HuH-7.5 (cell line): ENCODE measurements around the gene TEAD1.

Experiments used
- DNase-seq: peaks from one replicate; pipeline ENCODE4 v3.0.0; 2011; ENCODE audit warnings: low spot score

Gene TEAD1

DNA sequence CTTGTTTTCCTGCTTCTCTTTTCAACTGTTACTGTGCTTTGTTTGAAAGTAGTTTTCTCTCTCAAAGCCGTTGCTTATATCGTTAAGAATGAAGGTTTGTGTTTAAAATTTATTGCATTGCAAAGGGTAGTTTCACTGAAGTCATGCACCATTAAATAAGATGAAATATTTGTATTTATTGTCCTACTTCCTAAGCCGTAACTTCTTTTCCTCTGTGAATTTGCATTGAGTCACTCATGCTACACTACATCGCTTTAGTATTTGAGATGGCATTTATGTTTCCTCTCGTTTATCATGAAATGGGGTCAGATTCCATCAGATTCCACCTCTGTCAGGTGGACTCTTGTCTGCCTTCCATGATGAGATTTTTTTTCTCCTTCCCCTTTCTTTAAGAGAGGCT, 269.1 kb downstream of the TEAD1 start:
- no peak for DNase-seq

GRCh38 chr11:12944889-12945288, 270.7 kb downstream of the TEAD1 start:
- no peak for DNase-seq

- no peak for DNase-seq
Measured at GRCh38 chr11:12949453-12949852, 275.2 kb downstream of the TEAD1 start.

GRCh38 chr11:12950670-12951069, 276.4 kb downstream of the TEAD1 start:
- DNase-seq, result no peak

DNA sequence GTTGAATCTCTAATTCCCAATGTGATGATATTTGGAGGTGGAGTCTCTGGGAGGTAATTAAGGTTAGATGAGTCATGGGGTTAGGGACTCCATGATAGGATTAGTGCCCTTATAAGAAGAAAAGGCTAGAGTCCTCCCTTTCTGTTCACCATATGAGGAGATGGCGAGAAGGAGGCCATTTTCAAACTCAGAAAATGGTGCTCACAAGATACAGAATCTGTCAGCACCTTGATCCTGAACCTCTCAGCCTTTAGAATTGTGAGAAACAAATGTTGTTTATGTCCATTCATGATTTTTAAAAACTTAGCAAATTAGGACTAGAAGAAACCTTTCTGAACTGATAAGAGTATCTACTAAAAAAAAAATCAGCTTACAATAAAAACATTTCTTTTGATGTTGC, 277.2 kb downstream of the TEAD1 start:
- no peak for DNase-seq

DNA sequence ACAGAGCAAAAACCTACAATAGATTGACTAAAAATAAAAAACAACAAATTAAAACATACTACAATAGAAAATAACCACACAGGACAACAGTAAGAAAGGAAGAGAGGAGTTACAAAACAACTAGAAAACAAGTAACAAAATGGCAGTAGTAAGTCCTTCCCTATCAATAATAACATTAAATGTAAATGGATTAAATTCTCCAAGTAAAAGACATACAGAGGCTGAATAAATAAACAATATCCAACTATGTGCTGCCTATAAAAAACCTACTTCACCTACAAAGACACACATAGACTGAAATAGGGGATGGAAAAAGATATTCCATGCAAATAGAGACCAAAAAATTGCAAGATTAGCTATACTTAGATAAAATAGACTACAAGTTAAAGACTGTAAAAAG, 277.9 kb downstream of the TEAD1 start:
- DNase-seq, result no peak

DNA sequence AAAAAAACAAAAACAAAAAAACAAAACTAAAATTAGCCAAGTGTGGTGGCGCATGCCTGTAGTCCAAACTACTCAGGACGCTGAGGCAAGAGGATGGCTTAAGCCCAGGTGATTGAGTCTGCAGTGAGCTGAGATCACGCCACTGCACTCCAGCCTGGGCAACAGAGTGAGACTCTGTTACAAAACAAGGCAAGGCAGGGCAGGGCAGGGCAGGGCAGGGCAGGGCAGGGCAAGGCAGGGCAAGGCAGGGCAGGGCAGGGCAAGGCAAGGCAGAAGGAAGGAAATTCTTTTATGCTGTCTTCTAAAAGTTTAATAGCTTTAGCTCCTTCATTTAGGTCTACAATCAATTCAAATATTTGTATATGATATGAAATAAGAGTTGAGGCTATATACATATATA, 284.8 kb downstream of the TEAD1 start:
- no peak for DNase-seq

GRCh38 chr11:12961615-12962014, 287.4 kb downstream of the TEAD1 start:
- no peak for DNase-seq

DNA sequence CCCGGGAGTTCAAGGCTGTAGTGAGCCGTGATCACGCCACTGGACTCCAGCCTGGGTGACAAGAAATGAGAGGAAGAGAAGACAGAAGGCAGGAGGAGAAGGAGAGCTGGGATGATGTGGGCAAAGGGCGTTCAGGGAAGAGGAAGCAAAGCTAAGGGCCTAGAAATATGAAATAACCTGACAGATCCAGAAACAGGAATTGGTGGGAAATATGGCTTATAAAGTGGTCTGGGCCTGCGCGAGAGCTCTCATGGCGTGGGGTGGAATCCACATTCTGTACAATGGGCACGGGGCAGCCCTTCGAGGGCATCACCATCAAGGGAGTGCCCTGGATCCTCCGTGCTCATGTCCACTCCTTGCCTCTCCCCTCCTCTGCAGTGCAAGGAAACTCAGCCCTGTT, 288.1 kb downstream of the TEAD1 start:
- no peak for DNase-seq

- no peak for DNase-seq
Measured at GRCh38 chr11:12963051-12963450, 288.8 kb downstream of the TEAD1 start.

DNA sequence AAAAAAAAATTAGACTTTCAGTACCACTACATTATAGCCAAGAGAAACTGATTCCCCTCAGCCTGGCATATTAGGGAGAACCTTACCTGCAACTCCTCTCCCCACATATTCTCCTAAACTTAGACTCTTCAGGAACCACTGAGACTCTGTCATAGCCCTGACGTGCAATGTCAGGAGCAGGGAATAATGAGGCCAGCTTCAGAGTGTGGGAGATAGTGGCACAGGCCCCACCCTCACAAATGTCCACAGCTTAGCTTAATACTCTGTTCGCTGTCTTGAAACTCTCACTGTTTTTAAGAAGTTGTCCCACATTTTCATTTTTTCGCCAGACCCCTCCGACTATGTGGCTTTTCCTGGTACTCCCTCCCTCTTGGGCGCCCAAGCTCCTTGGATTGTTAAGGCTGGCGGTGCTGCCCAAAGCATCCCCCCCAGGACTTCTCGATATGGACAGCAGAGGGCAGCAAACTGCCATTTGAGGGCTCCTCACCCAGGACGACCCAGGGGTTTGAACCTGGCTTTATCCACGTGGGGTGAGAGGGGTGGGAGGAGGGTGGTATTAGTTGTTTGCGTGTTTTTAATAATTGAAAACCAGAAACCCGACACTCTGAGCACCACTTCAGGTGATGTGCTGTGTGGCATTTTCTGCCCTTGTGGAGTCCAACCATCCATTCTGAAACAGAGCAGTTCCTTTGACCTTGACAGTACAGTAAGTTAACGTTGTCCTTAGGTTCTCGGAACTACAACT, 289.7 kb downstream of the TEAD1 start:
- peak; percentile 67 for DNase-seq

DNA sequence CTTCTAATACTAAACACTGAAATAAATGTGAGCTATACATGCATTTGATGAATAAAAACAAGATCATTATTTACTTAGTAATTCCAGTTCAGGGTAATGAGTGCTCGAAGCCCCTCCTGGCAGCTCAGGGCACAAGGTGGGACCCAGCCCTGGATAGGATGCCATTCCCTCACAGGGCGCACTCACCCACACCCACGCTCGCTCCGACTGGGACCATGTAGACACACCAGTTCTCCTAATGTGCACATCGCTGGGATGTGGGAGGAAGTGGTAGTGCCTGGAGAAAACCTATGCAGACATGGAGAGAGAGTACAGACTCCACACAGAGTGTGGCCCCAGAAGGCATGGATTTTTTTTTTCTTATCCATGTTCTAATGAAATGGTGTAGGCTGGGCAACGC, 290.4 kb downstream of the TEAD1 start:
- no peak for DNase-seq

DNA sequence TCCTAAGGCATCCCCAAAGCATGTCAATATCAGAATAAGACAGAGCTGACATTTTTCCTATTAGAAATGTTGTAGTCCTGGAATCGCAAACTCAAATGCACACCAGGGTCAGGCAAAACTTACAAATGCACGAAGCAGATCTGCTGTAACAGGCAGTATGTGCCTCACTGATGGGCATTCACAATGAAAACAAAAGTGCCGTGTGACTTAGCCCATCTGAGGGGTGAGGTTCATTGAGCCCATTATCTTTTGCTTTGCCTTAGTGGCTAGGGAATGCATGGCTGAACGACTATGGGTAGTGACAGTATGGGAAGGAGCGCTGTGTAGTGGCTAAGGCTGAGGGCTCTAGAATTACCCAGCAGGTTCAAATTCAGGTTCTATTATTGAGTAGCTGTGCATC, 291.8 kb downstream of the TEAD1 start:
- no peak for DNase-seq

GRCh38 chr11:12968101-12968500, 293.9 kb downstream of the TEAD1 start:
- no peak for DNase-seq

DNA sequence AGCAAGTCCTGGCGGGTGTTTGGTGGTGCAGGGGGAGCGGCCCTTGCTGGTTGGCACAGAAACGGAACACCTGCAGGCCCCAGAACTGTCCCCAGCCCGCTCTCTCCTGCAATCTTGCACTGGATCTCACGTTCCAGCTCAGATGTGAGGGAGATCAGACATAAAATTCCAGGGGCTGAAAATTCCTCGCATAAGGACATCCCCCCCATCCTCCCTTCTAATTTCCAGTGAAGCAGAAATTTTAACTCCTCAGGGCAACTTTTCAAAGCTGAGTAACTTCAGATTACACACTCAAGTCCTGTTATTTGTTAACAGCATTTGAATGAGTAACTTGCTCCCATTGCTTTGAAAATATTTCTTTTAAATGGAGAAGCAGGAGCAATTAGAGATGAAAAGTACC, 294.6 kb downstream of the TEAD1 start:
- no peak for DNase-seq

DNA sequence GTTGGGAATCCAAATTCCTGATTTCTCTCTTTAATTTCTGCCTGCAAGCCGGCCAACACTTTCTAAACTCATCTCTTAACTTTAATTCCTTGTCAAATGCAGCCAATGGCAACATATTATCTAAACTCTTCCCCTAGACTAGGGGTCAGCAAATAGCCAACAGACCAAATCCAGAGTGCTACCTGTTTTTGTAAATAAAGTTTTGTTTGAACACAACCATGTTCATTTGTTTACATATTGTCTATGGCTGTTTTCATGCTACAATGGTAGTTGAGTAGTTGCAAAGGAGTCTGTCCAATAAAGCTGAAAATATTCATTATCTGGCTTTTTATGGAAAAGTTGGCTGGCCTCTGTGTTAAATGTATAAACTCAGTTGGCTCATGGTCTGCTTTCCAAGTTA, 297.7 kb downstream of the TEAD1 start:
- no peak for DNase-seq

DNA sequence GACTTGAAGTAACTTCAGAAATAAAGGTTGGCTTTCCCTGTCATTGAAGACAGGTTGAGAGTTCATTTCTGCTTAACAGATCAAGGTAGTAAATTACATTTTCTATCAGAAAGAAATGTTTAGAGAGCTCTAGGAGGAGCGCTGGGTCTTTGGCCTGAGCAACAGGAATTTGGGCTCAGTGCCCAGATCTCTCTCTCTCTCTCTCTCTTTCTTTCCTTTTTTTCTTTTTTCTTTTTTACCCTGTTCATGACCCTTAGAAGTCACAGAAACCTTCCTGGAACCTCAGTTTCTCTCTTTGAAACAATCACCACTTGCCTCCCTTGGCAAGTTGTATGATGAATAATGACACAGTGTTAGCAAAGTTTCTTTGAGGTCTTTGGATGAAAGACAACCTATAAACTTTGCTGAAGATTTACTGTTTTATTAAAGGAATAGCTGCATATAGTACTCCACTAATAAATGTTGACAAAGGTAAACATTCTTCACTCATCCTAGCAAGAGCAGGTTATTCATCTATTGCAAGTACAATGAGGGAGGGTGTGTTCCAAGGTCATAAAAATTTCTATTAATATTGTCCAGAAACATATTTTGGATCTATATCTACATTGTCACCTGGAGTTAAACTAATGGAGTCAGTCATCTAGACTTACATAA, 299.4 kb downstream of the TEAD1 start:
- DNase-seq, result no peak

DNA sequence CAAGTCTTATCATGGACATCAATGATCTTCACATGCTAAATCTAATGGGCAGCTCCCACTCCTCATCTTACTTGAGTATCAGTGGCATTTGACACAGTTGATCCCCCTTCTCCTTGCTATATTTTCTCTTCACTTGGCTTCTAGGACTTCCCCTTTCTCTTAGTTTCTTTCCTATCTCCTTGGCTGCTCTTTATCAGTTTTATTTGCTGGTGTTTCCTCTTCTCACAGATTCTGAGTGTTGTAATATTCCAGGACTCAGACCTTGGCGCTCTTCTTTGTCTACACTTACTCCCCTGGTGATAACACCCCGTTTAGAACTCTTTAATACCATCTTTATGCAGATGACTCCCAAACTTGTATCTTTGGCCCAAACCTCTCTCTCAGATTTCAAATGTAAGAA, 301.0 kb downstream of the TEAD1 start:
- no peak for DNase-seq

GRCh38 chr11:12979928-12980689, 305.9 kb downstream of the TEAD1 start:
- DNase-seq, result no peak

GRCh38 chr11:12981676-12982522, 307.7 kb downstream of the TEAD1 start:
- no peak for DNase-seq

- DNase-seq, result no peak
Measured at GRCh38 chr11:12983336-12983735, 309.1 kb downstream of the TEAD1 start.

GRCh38 chr11:12986194-12986898, 312.1 kb downstream of the TEAD1 start:
- no peak for DNase-seq
